HepG2 (cell line): Measurements from ENCODE around the gene FGF14.

Experiments used
- CTCF ChIP-seq: sonication (generic); formaldehyde crosslinking; IDR thresholded peaks from 2 replicates; pipeline ENCODE4 v1.5.0; 2020; ENCODE audit warnings: mild to moderate bottlenecking, missing genetic modification reagents, moderate library complexity
- ELF4 ChIP-seq: sonication (generic); formaldehyde crosslinking; IDR thresholded peaks from 2 replicates; pipeline ENCODE4 v1.5.0; 2020; ENCODE audit warnings: missing genetic modification reagents, mild to moderate bottlenecking, moderate library complexity, borderline replicate concordance
- FOXJ3 ChIP-seq: sonication (generic); formaldehyde crosslinking; IDR thresholded peaks from 2 replicates; pipeline ENCODE4 v1.4.0; 2020; ENCODE audit warnings: missing genetic modification reagents, mild to moderate bottlenecking, borderline replicate concordance
- MAF1 ChIP-seq: sonication (generic); formaldehyde crosslinking; IDR thresholded peaks from 2 replicates; pipeline ENCODE4 v1.5.0; 2020; ENCODE audit warnings: missing genetic modification reagents, borderline replicate concordance
- MBNL3 ChIP-seq: fragments of 250-450 bp; sonication (Bioruptor Pico); conservative IDR thresholded peaks from 2 replicates; pipeline ENCODE4 v1.8.0; 2022; ENCODE audit warnings: mild to moderate bottlenecking, inconsistent platforms
- POLR2A ChIP-seq, 2 experiments: IDR thresholded peaks; 2 replicates each; pipeline ENCODE4 v1.6.1; 2011; ENCODE audit warnings: low read depth in 2 of 2, low read length in 2 of 2, mild to moderate bottlenecking in 1 of 2, moderate library complexity in 1 of 2; ENCODE audit not compliant: insufficient read depth in 1 of 2
- RFXANK ChIP-seq: IDR thresholded peaks from 2 replicates; pipeline ENCODE4 v1.6.1; 2016
- ZNF468 ChIP-seq: sonication (generic); formaldehyde crosslinking; IDR thresholded peaks from 2 replicates; pipeline ENCODE4 v1.8.0; 2022; ENCODE audit warnings: mild to moderate bottlenecking, moderate library complexity, missing genetic modification reagents
- ZNF652 ChIP-seq: IDR thresholded peaks from 2 replicates; pipeline ENCODE4 v1.6.1; 2016; ENCODE audit warnings: low read depth, borderline replicate concordance

GRCh38 chr13:102208347-102208746, 193.5 kb downstream of the FGF14 start:
- TF ChIP-seq MBNL3 (no peak), ZNF468 (no peak), ZNF652 (no peak), ELF4 (CRISPR knock-in tag) (no peak), FOXJ3 (no peak), CTCF (CRISPR knock-in tag) (no peak), RFXANK (CRISPR knock-in tag) (no peak), POLR2A (IDR thresholded peaks at IDR 0.05; ENCODE audit: insufficient read depth in 1 of 2, low read depth in 2 of 2, low read length in 2 of 2) (no peak), MAF1 (CRISPR knock-in tag) (no peak)
